ENCODE results near the gene AGA. TPM values are rescaled to one million over a fixed set of nuclear protein-coding genes. Genes with fewer than 3 reads are reported as not detected.

The AGA gene
- total and polyA plus RNA-seq, 2 of the 13 experiments (the other 11 are each of a cell fraction or from before 2014, with no cell fraction given) = 21.9 to 22.3 TPM

- peak; percentile 63; the same call in 1 of the 2 replicates for TF ChIP-seq HIVEP1 (CRISPR knock-in tag; IDR thresholded peaks at IDR 0.05)
- peak; percentile 75; the same call in 1 of the 2 replicates for TF ChIP-seq ZNF670 (CRISPR knock-in tag; IDR thresholded peaks at IDR 0.05; ENCODE audit: borderline replicate concordance)
- peak; percentile 73; the same call in 1 of the 2 replicates for TF ChIP-seq ZNF788 (CRISPR knock-in tag; IDR thresholded peaks at IDR 0.05; ENCODE audit: borderline replicate concordance)
- peak; percentile 84 for TF ChIP-seq SALL1 (CRISPR knock-in tag; IDR thresholded peaks at IDR 0.05)
- peak; percentile 87 for TF ChIP-seq KMT2B (CRISPR knock-in tag; IDR thresholded peaks at IDR 0.05)
- no peak for TF ChIP-seq ZNF367 (CRISPR knock-in tag; IDR thresholded peaks at IDR 0.05; ENCODE audit: borderline replicate concordance)
- TF ChIP-seq ZNF562 (CRISPR knock-in tag; IDR thresholded peaks at IDR 0.05; ENCODE audit: borderline replicate concordance) = no peak
- peak; percentile 42; the same call in 1 of the 2 replicates for TF ChIP-seq ZNF609 (CRISPR knock-in tag; IDR thresholded peaks at IDR 0.05; ENCODE audit: borderline replicate concordance)
- peak; percentile 77; the same call in 1 of the 2 replicates for TF ChIP-seq MAZ (IDR thresholded peaks at IDR 0.05; ENCODE audit: borderline replicate concordance, low read depth, low read length)
- peak; percentile 76 for TF ChIP-seq MAZ (CRISPR knock-in tag; IDR thresholded peaks at IDR 0.05; ENCODE audit: low read depth)
- peak; percentile 47 for TF ChIP-seq XRCC5 (optimal IDR thresholded peaks at IDR 0.05; ENCODE audit: low read length)
- peak; percentile 99 for TF ChIP-seq PITX1 (CRISPR knock-in tag; IDR thresholded peaks at IDR 0.05)
- no peak for TF ChIP-seq ZNF3 (CRISPR knock-in tag; IDR thresholded peaks at IDR 0.05)
- TF ChIP-seq ZFY (CRISPR knock-in tag; IDR thresholded peaks at IDR 0.05) = peak; percentile 91
- TF ChIP-seq SSRP1 (CRISPR knock-in tag; IDR thresholded peaks at IDR 0.05) = no peak
- TF ChIP-seq ZBTB20 (CRISPR knock-in tag; IDR thresholded peaks at IDR 0.05; ENCODE audit: borderline replicate concordance, low read depth) = peak; percentile 36; the same call in 1 of the 2 replicates
- peak; percentile 62 for TF ChIP-seq ZBED4 (CRISPR knock-in tag; IDR thresholded peaks at IDR 0.05; ENCODE audit: borderline replicate concordance)
- no peak for TF ChIP-seq PLSCR1 (CRISPR knock-in tag; IDR thresholded peaks at IDR 0.05; ENCODE audit: borderline replicate concordance)
- TF ChIP-seq GABPB1 (CRISPR knock-in tag; IDR thresholded peaks at IDR 0.05) = peak; percentile 85
- peak; percentile 68; the same call in 1 of the 2 replicates for TF ChIP-seq RXRA (CRISPR knock-in tag; IDR thresholded peaks at IDR 0.05)
These were observed at the start of gene AGA (continued) for GRCh38 chr4:177441803-177442622.

Data from HepG2 (cell line).